ENCODE results near the gene DNAJB12. TPM values are rescaled to one million over a fixed set of nuclear protein-coding genes. Genes with fewer than 3 reads are reported as not detected.

Gene DNAJB12
- total and polyA plus RNA-seq, 10 of the 15 experiments (the other 5 are each of a cell fraction or from before 2014, with no cell fraction given) = 4.6 to 31.6 (median 18.8) TPM

GRCh38 chr10:72344932-72345331, 9.8 kb downstream of the DNAJB12 start:
- Histone ChIP-seq H4K20me1 (ENCODE audit: control insufficient read depth, insufficient read depth) (no peaks in the 10 kb centered on the region), H3K4me3 (no peak overlapping the region), H3K27me3 (replicated peaks in 1 of 2; ENCODE audit: control insufficient read depth in 2 of 2, insufficient read depth in 2 of 2, low read length in 1 of 2) (no peaks in the 10 kb centered on the region), H3K79me2 (ENCODE audit: control insufficient read depth, insufficient read depth, low read length) (peaks cover 1% of the 10 kb centered on the region; the same call in 1 of the 2 replicates), H3K9ac (ENCODE audit: control insufficient read depth, insufficient read depth, low read length) (no peak overlapping the region), H3K4me1 (ENCODE audit: control insufficient read depth, insufficient read depth, low read length) (peaks cover 19% of the 10 kb centered on the region), H3K27ac (ENCODE audit: control insufficient read depth, insufficient read depth) (peak overlapping the region; percentile 44; the same call in 1 of the 2 replicates), H3K4me2 (ENCODE audit: control insufficient read depth, insufficient read depth) (peak overlapping the region; percentile 30; the same call in 1 of the 2 replicates), H3K36me3 (ENCODE audit: control insufficient read depth in 2 of 2, insufficient read depth in 2 of 2, low read length in 1 of 2) (peaks cover 14 to 16% of the 10 kb centered on the region in 2 experiments), H2AFZ (ENCODE audit: control insufficient read depth, low read depth, low read length) (no peak overlapping the region), H3K9me3 (replicated peaks; ENCODE audit: control insufficient read depth, insufficient read depth, low read length) (no peaks in the 10 kb centered on the region; the same call in 2 of the 3 replicates)
- ChIA-PET SMC1A (ENCODE audit: uncharacterized antibody, unreplicated experiment) (interaction anchor here (0.9 to 2.7 kb wide), 6 partner anchors 10 to 448 kb away, joined by 3 to 8 read pairs (median 4); partner anchors contain the start of gene DNAJB12), RAD21 (ENCODE audit: unreplicated experiment) (interaction anchor here (0.7 to 1.5 kb wide), 6 partner anchors 129 to 389 kb away, joined by 3 to 7 read pairs (median 4); partner anchors contain the start of genes ANAPC16 and ASCC1), POLR2A (interaction anchor here (0.5 to 1.5 kb wide), 2 partner anchors 13 to 310 kb away, joined by 3 to 4 read pairs; no protein-coding TSS in a partner anchor), CTCF (interaction anchor here (0.8 to 5.9 kb wide), 9 partner anchors 8 to 488 kb away, joined by 3 to 51 read pairs (median 4); no protein-coding TSS in a partner anchor)
- no TSS peak for BruUV-seq (replicated peaks)
- peak; percentile 49 for ATAC-seq
- TF ChIP-seq JUNB (IDR thresholded peaks at IDR 0.05) = no peak
- TF ChIP-seq, protein P1, sequence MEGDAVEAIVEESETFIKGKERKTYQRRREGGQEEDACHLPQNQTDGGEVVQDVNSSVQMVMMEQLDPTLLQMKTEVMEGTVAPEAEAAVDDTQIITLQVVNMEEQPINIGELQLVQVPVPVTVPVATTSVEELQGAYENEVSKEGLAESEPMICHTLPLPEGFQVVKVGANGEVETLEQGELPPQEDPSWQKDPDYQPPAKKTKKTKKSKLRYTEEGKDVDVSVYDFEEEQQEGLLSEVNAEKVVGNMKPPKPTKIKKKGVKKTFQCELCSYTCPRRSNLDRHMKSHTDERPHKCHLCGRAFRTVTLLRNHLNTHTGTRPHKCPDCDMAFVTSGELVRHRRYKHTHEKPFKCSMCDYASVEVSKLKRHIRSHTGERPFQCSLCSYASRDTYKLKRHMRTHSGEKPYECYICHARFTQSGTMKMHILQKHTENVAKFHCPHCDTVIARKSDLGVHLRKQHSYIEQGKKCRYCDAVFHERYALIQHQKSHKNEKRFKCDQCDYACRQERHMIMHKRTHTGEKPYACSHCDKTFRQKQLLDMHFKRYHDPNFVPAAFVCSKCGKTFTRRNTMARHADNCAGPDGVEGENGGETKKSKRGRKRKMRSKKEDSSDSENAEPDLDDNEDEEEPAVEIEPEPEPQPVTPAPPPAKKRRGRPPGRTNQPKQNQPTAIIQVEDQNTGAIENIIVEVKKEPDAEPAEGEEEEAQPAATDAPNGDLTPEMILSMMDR (IDR thresholded peaks at IDR 0.05 in 2 of 3, conservative IDR thresholded peaks at IDR 0.05 in 1 of 3; ENCODE audit: control insufficient read depth in 2 of 3, extremely low read depth in 1 of 3, insufficient read depth in 1 of 3, low read depth in 3 of 3, low read length in 3 of 3) = no peak
- 0 out of 2 replicates have a peak, but pooled peaks have one; percentile 51 for TF ChIP-seq TBL1XR1 (IDR thresholded peaks at IDR 0.05; ENCODE audit: low read depth, low read length)
- peak; percentile 55; the same call in 1 of the 2 replicates for TF ChIP-seq IKZF1 (conservative IDR thresholded peaks at IDR 0.05)
- TF ChIP-seq DPF2 (IDR thresholded peaks at IDR 0.05) = 0 out of 2 replicates have a peak, but pooled peaks have one; percentile 27
- 0 out of 2 replicates have a peak, but pooled peaks have one; percentile 56 for TF ChIP-seq TCF3 (IDR thresholded peaks at IDR 0.05; ENCODE audit: borderline replicate concordance, insufficient read depth, low read depth, low read length)
- TF ChIP-seq MTA2 (IDR thresholded peaks at IDR 0.05; ENCODE audit: low read depth) = 0 out of 2 replicates have a peak, but pooled peaks have one; percentile 11
- no peak for TF ChIP-seq CBX3 (IDR thresholded peaks at IDR 0.05; ENCODE audit: borderline replicate concordance, low read depth)
- peak; percentile 64; the same call in 1 of the 2 replicates for TF ChIP-seq SPI1 (IDR thresholded peaks at IDR 0.05; ENCODE audit: borderline replicate concordance, insufficient read depth, low read depth, low read length)
- 0 out of 4 replicates have a peak, but pooled peaks of 1 of the 2 experiments have one; percentile 18 for TF ChIP-seq BHLHE40 (IDR thresholded peaks at IDR 0.05; ENCODE audit: borderline replicate concordance in 1 of 2, low read depth in 2 of 2, low read length in 1 of 2)
- TF ChIP-seq HDGF (IDR thresholded peaks at IDR 0.05) = 0 out of 2 replicates have a peak, but pooled peaks have one; percentile 48
- peak; percentile 17; the same call in 1 of the 2 replicates for TF ChIP-seq TCF12 (IDR thresholded peaks at IDR 0.05; ENCODE audit: low read depth, low read length)
- TF ChIP-seq EED (IDR thresholded peaks at IDR 0.05; ENCODE audit: low read depth) = no peak
- peak; percentile 88 for TF ChIP-seq RUNX3 (IDR thresholded peaks at IDR 0.05; ENCODE audit: low read length)
- peak; percentile 34 to 43; a peak in 2 of 4 replicates for TF ChIP-seq IKZF2 (IDR thresholded peaks at IDR 0.05)
- no peak for TF ChIP-seq KDM1A (IDR thresholded peaks at IDR 0.05; ENCODE audit: borderline replicate concordance)
- 0 out of 2 replicates have a peak, but pooled peaks have one; percentile 17 for TF ChIP-seq MEF2A (IDR thresholded peaks at IDR 0.05; ENCODE audit: insufficient read depth, low read depth, low read length)
- TF ChIP-seq SREBF1 (IDR thresholded peaks at IDR 0.05; ENCODE audit: low read length) = no peak
- peak in 1 of 2 experiments; percentile 57; a peak in 1 of 3 replicates for TF ChIP-seq EGR1 (IDR thresholded peaks at IDR 0.05; ENCODE audit: borderline replicate concordance in 1 of 2, low read depth in 2 of 2, low read length in 2 of 2)
- TF ChIP-seq ZNF274 (IDR thresholded peaks at IDR 0.05; ENCODE audit: insufficient read depth, insufficient read length) = no peak
- no peak for DNase-seq (ENCODE audit: low read depth, low spot score)
- no peak for FAIRE-seq
- intact Hi-C loops (cut with micrococcal nuclease; ENCODE audit: unreplicated experiment) = no loop called here
- WGBS (ENCODE audit: insufficient coverage, insufficient replicate concordance, low lambda C conversion rate, missing lambda C conversion rate) = 5% methylated on average over 11 of the region's 11 CpGs
- in situ Hi-C loops (cut with MboI) = no loop called here

Measured in GM12878 (cell line).